ENCODE measurements around the gene PTPRN2. TPM values are rescaled to one million over a fixed set of nuclear protein-coding genes. Genes with fewer than 3 reads are reported as not detected.
"Not testable (repeated sequence)": the region's sequence is repeated elsewhere in the genome, so short reads cannot be mapped to it uniquely, and the experiment has no call there.

The PTPRN2 gene
- polyA plus RNA-seq, 1 experiment = 0.02 TPM

GRCh38 chr7:158050441-158050977, 537.1 kb downstream of the PTPRN2 start:
- ChIA-PET CTCF (no interaction called here), POLR2A (no interaction called here)
- H3K27me3 ChIP-seq (ENCODE audit: control insufficient read depth, insufficient read depth, low read length) = no peaks in the 10 kb centered on the region
- no peak overlapping the region for H3K27ac ChIP-seq (ENCODE audit: low read depth, low read length)
- no peak for TF ChIP-seq CTCF (IDR thresholded peaks at IDR 0.05; ENCODE audit: low read depth, low read length)
- no peak for DNase-seq (ENCODE audit: low read depth, low spot score)
- peaks cover 66% of the 10 kb centered on the region for H3K9me3 ChIP-seq (ENCODE audit: control insufficient read depth, insufficient read depth, low read length)
- no peak overlapping the region for H3K4me3 ChIP-seq (ENCODE audit: low read depth, low read length)

GRCh38 chr7:158049271-158049670, 538.4 kb downstream of the PTPRN2 start:
- H3K27ac ChIP-seq (ENCODE audit: low read depth, low read length) = no peak overlapping the region
- ChIA-PET POLR2A (no interaction called here), CTCF (no interaction called here)
- H3K9me3 ChIP-seq (ENCODE audit: control insufficient read depth, insufficient read depth, low read length) = peaks cover 69% of the 10 kb centered on the region
- DNase-seq (ENCODE audit: low read depth, low spot score) = no peak
- no peaks in the 10 kb centered on the region for H3K27me3 ChIP-seq (ENCODE audit: control insufficient read depth, insufficient read depth, low read length)
- H3K4me3 ChIP-seq (ENCODE audit: low read depth, low read length) = no peak overlapping the region
- no peak for TF ChIP-seq CTCF (IDR thresholded peaks at IDR 0.05; ENCODE audit: low read depth, low read length)

- H3K27me3 ChIP-seq (ENCODE audit: control insufficient read depth, insufficient read depth, low read length) = no peaks in the 10 kb centered on the region
- CTCF ChIA-PET = no interaction called here
- H3K4me3 ChIP-seq (ENCODE audit: low read depth, low read length) = no peak overlapping the region
- no peak for DNase-seq (ENCODE audit: low read depth, low spot score)
- no peak for TF ChIP-seq CTCF (IDR thresholded peaks at IDR 0.05; ENCODE audit: low read depth, low read length)
- POLR2A ChIA-PET = no interaction called here
- H3K9me3 ChIP-seq (ENCODE audit: control insufficient read depth, insufficient read depth, low read length) = peaks cover 65% of the 10 kb centered on the region
- no peak overlapping the region for H3K27ac ChIP-seq (ENCODE audit: low read depth, low read length)
These were observed 539.1 kb downstream of the PTPRN2 start for GRCh38 chr7:158048569-158048968.

- Histone ChIP-seq H3K4me3 (ENCODE audit: low read depth, low read length) (no peak overlapping the region), H3K9me3 (ENCODE audit: control insufficient read depth, insufficient read depth, low read length) (peaks cover 69% of the 10 kb centered on the region), H3K27ac (ENCODE audit: low read depth, low read length) (no peak overlapping the region), H3K27me3 (ENCODE audit: control insufficient read depth, insufficient read depth, low read length) (no peaks in the 10 kb centered on the region)
- ChIA-PET POLR2A (no interaction called here), CTCF (no interaction called here)
- DNase-seq (ENCODE audit: low read depth, low spot score) = no peak
- no peak for TF ChIP-seq CTCF (IDR thresholded peaks at IDR 0.05; ENCODE audit: low read depth, low read length)
These were observed 540.1 kb downstream of the PTPRN2 start for GRCh38 chr7:158047391-158048059.

GRCh38 chr7:158046246-158046645, 541.4 kb downstream of the PTPRN2 start:
- H3K27ac ChIP-seq (ENCODE audit: low read depth, low read length); CTCF ChIA-PET; DNase-seq (ENCODE audit: low read depth, low spot score); H3K27me3 ChIP-seq (ENCODE audit: control insufficient read depth, insufficient read depth, low read length); POLR2A ChIA-PET; H3K4me3 ChIP-seq (ENCODE audit: low read depth, low read length): not testable (repeated sequence)
- peaks cover 76% of the 10 kb centered on the region for H3K9me3 ChIP-seq (ENCODE audit: control insufficient read depth, insufficient read depth, low read length)
